ENCODE results near the gene SLC44A4. TPM values are rescaled to one million over a fixed set of nuclear protein-coding genes. Genes with fewer than 3 reads are reported as not detected.

Gene SLC44A4
- total and polyA plus RNA-seq, 2 of the 8 experiments (the other 6 are each of a cell fraction or from before 2014, with no cell fraction given), result 4.8 to 7.0 TPM

DNA sequence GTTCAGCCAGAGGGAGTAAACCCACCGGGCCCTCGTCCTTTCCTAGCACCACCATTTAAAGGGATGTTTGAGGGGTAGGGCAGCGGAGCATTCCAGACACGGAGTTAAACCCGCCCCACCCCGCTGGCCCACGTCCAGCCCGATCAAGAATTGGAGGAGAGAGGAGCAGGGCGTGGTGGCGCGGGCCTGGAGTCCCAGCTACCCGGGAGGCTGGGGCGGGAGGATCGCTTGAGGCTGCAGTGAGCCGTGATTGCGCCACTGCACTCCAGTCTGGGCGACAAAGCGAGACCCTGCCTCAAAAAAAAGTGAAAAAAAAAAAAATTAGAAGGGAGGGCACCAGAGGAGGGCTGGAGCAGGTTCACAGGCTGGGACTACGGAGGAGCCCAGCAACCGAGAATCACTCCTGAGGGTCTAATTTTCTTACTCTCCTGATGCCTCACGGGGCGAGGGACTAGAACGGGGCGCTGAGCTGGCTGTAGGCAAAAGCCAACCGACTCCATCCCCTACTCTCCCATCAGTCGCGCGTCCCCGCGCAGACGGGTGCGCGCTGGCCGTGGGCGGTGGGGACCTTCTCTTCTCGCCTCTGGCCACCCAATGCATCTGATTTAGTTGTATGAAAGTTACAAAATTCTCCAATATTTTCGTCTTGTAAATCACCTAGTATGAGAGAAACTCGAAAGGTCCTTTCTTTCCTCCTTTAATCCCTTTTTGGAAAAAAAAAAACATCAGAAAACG, 57.3 kb downstream of the SLC44A4 start (continued):
- TF ChIP-seq, protein P1, sequence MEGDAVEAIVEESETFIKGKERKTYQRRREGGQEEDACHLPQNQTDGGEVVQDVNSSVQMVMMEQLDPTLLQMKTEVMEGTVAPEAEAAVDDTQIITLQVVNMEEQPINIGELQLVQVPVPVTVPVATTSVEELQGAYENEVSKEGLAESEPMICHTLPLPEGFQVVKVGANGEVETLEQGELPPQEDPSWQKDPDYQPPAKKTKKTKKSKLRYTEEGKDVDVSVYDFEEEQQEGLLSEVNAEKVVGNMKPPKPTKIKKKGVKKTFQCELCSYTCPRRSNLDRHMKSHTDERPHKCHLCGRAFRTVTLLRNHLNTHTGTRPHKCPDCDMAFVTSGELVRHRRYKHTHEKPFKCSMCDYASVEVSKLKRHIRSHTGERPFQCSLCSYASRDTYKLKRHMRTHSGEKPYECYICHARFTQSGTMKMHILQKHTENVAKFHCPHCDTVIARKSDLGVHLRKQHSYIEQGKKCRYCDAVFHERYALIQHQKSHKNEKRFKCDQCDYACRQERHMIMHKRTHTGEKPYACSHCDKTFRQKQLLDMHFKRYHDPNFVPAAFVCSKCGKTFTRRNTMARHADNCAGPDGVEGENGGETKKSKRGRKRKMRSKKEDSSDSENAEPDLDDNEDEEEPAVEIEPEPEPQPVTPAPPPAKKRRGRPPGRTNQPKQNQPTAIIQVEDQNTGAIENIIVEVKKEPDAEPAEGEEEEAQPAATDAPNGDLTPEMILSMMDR (IDR thresholded peaks at IDR 0.05; ENCODE audit: control extremely low read depth in 1 of 3, insufficient read depth in 1 of 3, low read depth in 1 of 3, low read length in 3 of 3), result no peak
- TF ChIP-seq TCF12 (IDR thresholded peaks at IDR 0.05; ENCODE audit: low read depth, low read length) (no peak), CBX8 (IDR thresholded peaks at IDR 0.05; ENCODE audit: borderline replicate concordance, low read depth, low read length) (no peak), PHF8 (conservative IDR thresholded peaks at IDR 0.05; ENCODE audit: low read depth, low read length) (peak; percentile 42), RXRA (IDR thresholded peaks at IDR 0.05; ENCODE audit: insufficient read depth, low read depth, low read length) (no peak), GTF2F1 (IDR thresholded peaks at IDR 0.05; ENCODE audit: borderline replicate concordance, low read depth, low read length) (no peak), SRF (IDR thresholded peaks at IDR 0.05; ENCODE audit: low read depth, low read length) (no peak), TBP (IDR thresholded peaks at IDR 0.05; ENCODE audit: low read depth, low read length) (no peak), ZNF274 (IDR thresholded peaks at IDR 0.05; ENCODE audit: borderline replicate concordance, extremely low read depth, low read length) (no peak), RBBP5 (IDR thresholded peaks at IDR 0.05; ENCODE audit: borderline replicate concordance, low read depth, low read length) (peak; percentile 89; the same call in 1 of the 2 replicates), JUN (IDR thresholded peaks at IDR 0.05; ENCODE audit: low read depth, low read length) (no peak), KDM1A (IDR thresholded peaks at IDR 0.05; ENCODE audit: borderline replicate concordance, low read length) (peak; percentile 93), SIN3A (conservative IDR thresholded peaks at IDR 0.05 in 1 of 2, IDR thresholded peaks at IDR 0.05 in 1 of 2; ENCODE audit: low read depth in 1 of 2, low read length in 2 of 2) (peak in 1 of 2 experiments; percentile 72; a peak in 2 of 4 replicates), BCL11A (IDR thresholded peaks at IDR 0.05; ENCODE audit: low read depth in 2 of 2, low read length in 2 of 2) (no peak), RNF2 (IDR thresholded peaks at IDR 0.05; ENCODE audit: borderline replicate concordance, low read depth, low read length, missing control alignments, poor library complexity, severe bottlenecking) (no peak), CTBP2 (IDR thresholded peaks at IDR 0.05; ENCODE audit: borderline replicate concordance, insufficient read depth, insufficient read length, low read length) (no peak)
- TF ChIP-seq, protein P2, sequence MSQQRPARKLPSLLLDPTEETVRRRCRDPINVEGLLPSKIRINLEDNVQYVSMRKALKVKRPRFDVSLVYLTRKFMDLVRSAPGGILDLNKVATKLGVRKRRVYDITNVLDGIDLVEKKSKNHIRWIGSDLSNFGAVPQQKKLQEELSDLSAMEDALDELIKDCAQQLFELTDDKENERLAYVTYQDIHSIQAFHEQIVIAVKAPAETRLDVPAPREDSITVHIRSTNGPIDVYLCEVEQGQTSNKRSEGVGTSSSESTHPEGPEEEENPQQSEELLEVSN (IDR thresholded peaks at IDR 0.05), result 0 out of 2 replicates have a peak, but pooled peaks have one; percentile 32
- TF ChIP-seq, protein P3, sequence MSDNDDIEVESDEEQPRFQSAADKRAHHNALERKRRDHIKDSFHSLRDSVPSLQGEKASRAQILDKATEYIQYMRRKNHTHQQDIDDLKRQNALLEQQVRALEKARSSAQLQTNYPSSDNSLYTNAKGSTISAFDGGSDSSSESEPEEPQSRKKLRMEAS (IDR thresholded peaks at IDR 0.05), result 0 out of 2 replicates have a peak, but pooled peaks have one; percentile 10

Data from H1 (cell line).